ENCODE results near the gene SIX4.

- no peak for TF ChIP-seq CTCF (conservative IDR thresholded peaks at IDR 0.05; ENCODE audit: low read length)
- TF ChIP-seq EZH2phosphoT487 (IDR thresholded peaks at IDR 0.05; ENCODE audit: borderline replicate concordance, low read depth, low read length), result no peak
Observed at GRCh38 chr14:60744566-60744965, 20.4 kb upstream of the SIX4 start.
